Activated T-cell treated with anti-CD3 and anti-CD28 coated beads, Interleukin-2, amount 50 U/mL, for 1 hour (primary cell): ENCODE results near the gene RBMS2.

ENCODE experiments used
- DNase-seq: peaks from one replicate; pipeline ENCODE4 v3.0.0-alpha.2; 2020

RBMS2 gene

DNA sequence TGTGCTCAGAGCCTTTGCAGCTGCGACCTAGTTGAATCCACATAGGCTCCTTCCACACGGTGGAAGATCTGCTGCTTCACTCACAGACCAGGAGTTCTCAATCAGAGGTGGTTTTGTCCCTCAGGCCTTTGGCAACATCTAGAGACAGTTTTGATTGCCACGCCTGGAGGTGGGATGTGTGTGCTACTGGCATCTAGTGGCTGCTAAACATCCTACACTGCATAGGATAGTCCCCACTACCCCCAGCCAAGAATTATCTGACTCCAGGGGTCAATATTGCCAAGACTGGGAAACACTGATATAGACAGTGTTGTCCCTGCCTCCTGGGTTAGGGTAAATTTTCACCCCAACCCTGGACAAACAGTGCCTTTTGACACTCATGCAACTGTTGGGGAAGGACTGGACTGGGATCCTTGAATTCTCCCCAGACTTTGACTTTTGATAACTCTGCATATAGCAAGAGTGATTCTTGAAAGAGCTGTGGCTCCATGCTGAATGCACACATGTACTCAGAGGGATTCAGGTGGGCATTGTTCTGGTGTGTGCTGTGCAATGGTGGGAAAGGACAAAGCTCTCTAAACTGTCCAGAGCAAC is 68.7 kb downstream of the RBMS2 start:
- DNase-seq, result no peak

DNA sequence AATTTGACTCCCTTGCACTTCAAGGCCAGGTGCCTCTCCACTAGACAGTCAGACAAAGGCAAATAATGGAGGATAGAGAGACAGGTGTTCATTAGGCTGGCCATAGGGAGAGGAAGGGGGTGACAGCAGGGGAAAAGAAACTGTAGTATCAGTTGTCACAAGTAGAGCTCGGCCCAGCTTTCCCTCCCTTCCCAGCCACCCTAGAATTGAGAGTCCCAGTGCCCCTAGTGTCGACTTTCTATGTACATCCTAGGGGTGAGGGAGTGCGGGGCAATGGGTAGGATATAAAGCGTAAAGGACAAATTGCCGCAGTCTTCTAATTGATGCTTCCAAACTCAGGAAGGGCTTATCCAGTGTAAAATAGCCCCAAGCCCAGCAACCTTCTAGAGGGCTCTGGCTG is 69.5 kb downstream of the RBMS2 start:
- no peak for DNase-seq

DNA sequence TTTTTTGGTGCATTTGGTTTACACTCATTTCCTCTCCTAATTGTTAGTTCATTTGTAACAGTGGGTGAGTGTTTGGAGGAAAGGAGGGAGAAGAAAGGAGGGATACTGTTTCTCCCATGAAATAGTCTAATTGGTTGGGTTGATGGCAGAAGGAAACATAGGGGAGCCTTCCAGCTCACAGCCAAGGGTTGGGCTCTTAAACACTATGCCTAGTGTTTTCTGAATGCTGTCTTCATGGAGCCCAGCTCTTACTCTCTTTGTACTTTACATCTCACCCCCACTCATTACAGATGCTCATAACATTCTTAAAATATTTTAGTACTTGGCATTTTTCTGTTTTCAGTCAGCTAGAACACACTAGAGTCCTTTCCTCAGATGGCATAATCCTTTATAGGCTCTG is 70.3 kb downstream of the RBMS2 start:
- DNase-seq, result no peak

DNA sequence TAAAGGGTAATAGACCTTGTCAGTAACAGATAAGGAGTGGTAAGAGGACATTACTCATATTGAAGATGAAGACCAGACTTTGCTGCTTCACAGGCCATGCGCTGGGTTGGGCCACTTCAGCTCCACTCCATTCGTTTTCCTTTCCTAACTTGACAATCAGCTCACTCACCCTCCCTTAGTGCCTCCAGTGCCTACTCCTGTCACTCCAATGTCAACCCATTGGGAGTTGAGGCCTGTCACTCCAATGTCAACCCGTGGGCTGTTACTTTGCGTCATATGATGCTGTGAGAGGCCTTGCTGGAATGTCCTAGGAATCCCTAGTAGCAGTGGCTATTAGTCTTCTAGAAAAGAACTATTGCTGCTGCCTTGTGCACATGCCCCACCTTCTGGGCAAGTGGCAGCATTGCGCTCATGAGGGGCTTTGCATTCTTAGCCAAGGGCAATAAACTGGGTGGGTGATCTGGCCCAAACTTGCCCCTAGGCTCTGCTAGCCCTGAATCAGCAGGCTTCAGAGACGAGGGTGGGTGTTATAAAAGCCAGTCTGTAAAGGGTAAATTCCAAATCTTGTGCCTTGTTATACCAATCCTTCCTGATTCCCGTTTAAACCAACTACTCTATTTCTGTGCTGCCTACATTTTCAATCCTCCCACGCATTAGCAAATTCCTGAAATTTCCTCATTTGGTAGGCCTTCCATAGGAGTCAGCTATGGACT is 72.4 kb downstream of the RBMS2 start:
- peak; percentile 68 for DNase-seq

DNA sequence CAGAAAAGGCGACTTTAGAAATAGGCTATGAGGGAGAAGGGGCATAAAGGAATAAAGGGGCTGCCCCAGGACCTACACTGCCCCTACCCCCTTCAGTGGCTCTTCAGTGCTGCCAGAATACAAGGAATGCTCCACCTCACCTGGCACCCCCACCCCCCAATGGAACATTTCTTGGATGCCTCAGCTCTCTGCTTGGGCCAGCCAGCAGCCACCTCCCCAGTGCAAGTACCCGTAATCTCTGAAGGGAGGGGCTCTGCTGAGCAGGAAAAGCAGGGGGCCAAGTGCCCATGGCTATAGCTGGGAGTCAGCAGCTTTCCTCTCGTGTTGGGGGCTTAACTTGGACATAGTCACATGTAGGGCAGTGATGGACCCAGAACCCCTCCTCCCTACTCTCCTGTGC is 75.2 kb downstream of the RBMS2 start:
- DNase-seq, result no peak

DNA sequence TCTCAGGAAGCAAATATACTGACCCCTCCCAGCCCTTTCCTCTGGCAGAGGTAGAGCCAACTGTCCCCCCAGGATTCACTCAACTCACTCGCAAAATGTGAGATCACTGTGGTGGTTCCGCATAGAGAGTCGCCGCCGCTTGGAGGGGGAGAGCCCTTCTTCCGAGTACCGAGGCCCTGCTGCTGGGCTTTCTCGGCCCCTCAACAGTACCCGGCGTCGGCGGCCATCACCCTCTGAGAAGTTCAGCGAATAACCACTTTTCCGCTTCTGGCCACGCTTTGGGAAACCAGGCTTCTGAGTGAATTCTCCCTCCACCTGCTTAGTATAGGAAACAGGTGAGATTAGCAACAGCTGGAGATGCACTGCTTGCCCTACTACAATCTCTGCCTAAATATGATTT is 77.4 kb downstream of the RBMS2 start:
- DNase-seq, result no peak

DNA sequence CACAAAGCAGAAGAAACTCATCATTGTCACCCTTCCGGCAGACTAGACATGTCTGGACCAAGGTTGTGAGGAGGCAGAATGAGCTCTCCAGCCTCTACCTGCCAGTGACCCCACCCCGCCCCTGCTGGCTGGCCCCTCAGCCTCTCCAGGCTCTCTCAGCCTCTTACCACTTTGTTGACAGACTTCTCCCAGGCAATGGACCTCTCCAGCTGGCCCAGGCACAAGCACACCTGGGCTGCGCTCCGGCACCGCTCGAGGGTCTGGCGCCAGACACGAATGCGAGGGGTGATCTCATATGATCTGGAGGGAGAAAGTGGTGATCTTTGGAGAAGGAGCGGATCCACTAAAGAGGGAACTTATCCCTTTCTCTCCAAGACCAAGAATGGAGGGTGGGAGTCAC is 78.2 kb downstream of the RBMS2 start:
- no peak for DNase-seq

DNA sequence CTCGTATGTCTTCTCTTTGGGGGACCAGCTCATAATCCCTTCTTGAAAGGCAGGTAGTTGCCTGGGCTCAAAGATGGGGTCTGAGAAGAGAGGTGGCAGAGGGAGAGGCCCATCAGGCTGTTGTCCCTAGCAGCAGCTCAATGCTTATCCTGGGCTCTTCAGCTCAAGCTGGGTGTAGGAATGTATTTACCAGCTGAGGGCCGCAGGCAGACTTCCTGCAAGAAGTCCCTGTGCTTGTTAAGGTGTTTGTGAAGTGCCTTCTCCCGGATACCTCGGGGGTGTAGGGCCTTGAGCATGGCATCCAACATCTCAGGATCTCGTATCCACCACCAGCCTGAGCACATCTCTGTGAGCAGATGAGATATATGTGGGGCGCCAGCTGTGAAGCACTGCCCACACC is 79.1 kb downstream of the RBMS2 start:
- DNase-seq, result no peak

DNA sequence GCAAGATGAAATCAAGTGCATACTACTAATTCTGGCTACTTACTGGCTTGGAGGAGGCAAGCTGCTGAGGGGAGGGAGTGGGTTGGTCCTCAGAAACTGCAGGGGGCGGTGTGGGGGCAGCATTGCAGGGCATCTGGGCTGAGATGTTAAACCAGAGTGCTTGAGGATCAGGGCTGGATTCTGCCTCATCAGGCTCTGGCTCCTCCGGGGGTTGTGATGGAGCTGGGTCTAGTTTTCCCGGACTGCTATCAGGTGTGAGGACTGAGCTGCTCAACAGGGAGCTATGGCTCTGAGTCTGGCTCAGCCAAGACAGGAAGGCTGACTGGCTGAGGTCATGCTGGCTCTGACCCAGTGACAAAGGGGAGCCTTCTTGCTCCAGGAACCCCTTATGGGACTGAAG is 79.9 kb downstream of the RBMS2 start:
- peak; percentile 31 for DNase-seq

DNA sequence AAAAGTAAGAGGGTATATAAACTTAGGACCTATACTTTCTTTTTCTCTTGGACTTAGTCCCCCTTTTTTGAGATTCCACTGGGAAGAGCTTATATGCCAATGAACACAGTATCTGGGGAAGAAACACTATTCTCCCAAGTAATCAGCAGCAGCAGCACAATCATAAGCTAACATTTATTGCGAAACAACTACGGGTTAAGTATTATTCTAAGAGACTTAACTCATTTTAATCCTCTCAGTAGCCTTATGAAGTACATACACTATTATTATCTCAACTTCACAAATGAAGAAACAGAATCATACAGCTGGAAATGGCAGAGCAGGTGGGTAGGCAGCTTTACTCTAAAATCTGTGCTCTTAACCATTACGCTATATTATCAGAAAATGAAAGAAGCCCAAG is 80.6 kb downstream of the RBMS2 start:
- no peak for DNase-seq

DNA sequence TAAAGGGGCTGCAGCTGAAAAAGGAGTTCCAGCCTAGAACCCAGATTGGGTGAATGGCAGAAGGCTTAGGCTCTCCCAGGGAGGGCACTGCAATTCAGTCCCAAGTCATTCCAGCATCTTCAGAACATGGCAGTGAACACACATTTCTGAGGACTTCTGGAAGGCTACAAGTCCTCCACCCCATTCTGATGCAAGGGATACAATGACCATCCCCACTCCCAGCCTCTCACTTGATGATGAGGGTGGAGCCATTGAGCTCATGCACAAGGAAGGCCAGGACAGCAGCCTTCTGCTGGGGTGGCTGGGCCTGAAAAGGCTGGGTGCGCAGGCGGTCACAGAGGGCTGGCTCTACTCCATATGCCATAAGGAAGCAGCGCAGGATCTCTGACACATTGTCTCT is 82.7 kb downstream of the RBMS2 start:
- no peak for DNase-seq

DNA sequence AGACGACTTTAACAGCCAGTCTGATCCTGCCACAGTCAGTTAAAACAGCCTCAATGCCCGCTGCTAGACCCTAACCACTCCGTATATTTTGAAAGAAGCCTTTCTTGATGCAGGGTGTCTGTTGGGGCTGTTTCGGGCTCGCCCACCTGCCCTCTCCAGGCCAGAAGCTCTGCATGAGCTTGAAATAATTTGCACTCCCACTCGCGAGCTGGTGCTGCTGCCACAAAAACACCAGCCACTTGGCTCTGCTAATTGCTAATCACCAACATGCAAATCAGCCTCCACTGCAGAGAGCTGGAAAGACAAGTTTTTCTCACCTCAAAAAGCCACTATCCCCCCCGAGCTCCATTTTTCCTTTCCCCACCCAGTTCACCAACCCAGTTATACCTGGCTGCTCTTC is 93.0 kb downstream of the RBMS2 start:
- DNase-seq, result no peak

DNA sequence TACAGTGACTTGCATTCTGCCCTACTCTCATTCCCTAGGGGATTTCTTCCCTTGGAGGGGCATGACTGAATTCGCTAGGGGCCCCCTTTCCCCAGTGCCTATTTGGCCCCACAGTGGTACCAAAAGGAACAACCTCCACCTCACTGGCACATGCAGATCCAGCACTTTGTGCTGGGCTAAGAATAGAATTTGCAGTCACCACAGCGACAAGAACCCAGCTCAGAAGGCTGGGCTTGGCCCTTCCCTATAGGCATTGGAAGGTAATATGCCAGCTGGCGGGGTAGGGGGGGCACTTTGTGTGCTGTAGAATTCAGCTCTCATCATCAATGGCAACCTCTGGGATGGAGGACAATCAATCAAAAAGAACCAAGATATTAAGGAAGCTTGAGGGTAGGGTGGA is 94.6 kb downstream of the RBMS2 start:
- DNase-seq, result no peak

DNA sequence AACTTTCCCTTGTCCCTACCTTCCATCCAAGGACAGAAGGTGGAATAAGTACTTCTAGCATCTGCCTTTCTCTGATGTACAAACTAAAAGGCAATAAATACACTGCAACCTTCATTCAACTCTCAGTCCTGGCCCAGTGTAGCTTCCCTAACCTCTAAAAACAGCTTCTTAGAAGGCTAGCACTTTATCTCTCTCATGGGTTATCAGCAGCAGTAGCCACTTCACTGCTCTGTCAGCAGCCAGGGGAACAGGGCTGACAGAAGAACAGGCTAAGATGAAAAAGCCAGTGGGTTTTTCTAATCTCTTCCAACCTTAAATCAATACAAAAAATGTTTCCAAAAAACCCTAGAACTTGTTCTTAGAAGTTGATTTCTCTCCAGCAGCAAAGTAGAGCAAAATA is 95.3 kb downstream of the RBMS2 start:
- DNase-seq, result no peak

DNA sequence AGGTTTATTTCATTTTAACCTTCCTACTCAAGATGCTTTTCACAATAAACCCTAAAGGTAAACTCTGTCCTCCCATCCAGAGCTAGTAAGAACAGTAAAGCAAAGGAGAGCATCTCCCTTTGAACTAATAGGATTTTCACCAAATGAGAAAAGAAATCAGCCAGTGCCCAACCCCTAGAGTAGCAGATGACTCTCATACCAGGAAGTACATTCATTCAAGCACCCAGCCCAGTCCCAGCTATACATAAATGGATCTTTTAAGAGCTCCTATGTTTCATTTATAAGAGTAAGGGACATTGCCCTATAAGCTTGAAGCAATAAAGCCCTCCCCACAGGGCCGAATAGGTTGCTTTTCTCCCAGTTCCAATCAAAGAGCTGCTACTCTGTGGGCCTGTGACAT is 100.9 kb downstream of the RBMS2 start:
- DNase-seq, result no peak

DNA sequence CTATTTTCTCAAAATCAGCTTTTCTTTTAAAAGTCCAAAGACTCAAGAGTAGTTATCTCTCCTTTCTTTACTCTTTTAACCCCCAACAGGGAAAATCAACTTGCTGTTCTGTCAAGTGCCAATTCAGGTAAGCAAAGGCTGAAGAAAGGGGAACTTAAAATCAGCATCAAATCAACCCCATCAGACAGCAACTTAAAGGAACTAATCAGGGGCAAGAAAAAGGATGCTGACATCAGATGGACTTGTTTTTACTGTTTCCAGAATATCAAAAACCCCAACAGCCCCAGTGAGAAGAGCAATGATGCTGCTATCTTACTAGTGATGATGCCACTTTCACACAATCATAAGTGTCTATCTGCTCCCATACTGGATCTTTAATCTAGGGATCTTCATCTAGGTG is 105.1 kb downstream of the RBMS2 start:
- no peak for DNase-seq

DNA sequence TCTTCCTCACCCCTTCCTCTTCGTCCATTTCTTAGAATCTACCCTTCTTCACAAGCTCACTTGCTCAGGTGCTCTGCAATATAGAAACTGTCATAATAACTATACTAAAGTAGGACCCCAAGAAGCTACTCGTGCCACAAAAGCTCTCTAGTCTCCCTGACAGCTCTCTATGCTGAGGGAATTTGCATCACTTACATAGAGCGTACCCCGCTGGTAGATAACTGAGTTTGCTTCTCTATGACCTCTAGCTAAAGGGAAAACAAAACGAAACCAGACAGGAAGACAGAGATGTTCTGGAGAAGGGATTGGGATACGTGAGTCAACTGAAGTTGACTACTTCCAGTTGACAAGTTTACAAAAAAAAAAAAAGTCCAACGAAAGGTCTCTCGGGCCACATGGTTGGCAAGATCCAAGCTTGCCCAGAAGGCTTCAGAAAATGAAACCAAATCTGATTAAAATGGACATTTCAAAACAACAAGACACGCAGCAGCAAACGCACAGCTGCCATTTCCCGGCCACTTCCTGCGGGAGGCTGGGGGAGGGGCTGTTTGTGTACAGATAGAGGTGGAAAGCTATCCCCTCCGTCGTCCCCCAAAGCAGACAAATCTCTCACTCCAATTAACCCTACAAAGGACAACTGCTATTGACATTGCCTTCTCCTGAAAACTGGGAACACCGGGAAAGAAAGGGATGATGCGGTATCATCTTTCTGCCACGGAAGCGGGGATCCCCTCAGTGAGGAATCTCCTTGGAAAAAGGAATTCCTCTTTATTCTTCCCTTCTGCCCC is 107.2 kb downstream of the RBMS2 start:
- DNase-seq, result peak; percentile 61

DNA sequence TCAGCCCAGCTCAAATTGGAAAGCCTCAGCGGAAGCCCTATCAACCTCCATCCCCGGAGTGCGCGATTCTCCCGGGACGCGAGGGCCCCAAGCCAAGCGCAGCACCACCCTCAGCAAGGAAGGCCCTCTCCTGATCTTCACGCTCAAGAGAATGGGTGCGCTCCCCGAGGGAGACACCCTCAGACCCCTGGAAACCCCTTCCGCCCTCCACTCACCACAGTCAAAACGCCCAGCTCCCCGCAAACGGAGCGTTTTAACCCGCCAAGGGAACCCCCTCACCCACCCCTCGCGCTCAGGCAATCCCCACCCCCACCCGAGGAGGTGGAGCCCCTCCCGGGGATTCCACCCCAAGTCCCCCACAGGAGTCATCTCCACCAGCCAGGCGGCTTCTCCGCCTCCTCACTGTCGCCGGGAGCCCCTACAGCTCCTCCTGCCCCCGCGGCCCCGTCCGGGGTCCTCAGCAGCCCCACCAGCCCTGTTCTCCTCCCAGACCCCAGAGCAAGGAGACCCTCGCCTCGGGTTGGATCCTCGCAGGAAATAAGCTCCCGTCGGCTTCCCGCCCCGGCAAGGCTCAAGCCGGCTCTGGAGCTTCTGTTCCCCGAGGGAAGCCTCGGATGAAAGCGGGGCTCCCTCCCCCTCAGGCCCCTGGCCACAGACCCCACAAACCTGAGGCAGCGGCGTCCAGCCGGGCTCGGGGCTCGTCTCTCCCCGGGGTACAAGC is 108.0 kb downstream of the RBMS2 start:
- DNase-seq, result peak; percentile 54

DNA sequence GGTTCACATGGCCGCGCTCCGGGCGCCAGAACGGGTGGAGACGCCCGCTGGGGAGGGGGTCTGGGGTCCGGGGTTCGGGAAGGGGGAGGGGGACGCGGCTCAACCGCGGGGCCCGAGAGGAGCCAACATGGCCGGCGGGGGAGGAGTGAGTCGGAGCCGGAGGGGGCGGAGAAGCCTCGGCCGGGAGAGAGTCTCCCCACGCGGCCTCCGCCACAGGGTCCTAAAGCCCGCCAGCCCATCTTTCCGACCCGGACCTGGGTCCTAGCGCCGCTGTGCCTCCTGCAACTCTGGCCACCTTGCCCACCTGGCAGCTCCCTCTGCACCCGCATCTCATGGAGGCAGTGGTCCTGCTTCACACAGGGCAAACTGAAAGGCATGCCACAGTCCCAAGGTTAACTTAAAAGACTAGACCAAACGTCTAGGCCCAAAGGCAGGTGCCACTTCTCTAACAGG is 108.6 kb downstream of the RBMS2 start, which contains the start of gene BAZ2A:
BAZ2A (minus strand) TSS at position 147 of the 453 bp plus-strand sequence. CDS start 12,796 bp downstream, outside the sequence.
- DNase-seq, result peak; percentile 83

DNA sequence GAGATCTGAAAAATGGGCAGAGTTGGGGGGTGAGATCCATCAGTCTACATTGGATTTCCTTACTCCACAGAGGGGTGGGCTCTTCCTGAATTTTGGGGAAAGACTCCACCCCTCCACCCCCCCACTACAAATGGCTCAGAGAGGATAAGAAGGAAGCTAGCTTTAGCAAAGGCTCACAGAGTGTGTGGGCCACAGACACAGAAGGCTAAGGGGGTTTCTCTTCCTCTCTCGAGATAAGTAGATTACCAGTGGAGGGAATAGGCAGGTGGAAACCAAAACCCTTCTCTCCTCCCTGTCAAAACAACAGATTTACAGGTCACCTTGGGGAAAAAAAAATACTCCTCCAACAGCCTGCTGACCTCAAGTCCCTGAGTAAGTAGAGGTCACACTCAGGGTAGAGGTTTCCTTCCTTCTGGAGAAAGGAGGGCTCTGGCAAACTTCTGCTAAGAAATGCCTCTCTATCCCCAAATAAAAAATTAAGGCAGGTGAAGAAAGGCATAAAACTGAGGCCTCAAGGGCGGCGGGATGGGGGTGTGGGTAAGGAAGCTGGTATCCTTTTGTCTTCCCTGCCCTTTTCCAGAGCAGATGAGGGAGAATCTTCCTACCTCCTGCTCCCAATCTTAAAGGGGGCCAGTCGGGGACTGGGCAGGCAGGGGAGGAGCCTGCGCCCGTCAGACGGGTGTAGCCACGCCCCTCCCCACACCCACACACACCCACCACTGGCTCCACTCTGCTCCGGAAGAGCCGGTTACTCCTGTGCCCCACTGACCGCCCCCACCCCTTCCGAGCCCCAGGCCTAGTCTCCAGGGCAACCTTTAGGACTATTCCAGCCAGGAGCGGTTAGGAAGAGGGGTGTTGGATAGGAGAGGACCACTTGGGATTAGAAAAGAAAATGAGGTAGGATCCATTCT is 110.4 kb downstream of the RBMS2 start:
- DNase-seq, result peak; percentile 65

DNA sequence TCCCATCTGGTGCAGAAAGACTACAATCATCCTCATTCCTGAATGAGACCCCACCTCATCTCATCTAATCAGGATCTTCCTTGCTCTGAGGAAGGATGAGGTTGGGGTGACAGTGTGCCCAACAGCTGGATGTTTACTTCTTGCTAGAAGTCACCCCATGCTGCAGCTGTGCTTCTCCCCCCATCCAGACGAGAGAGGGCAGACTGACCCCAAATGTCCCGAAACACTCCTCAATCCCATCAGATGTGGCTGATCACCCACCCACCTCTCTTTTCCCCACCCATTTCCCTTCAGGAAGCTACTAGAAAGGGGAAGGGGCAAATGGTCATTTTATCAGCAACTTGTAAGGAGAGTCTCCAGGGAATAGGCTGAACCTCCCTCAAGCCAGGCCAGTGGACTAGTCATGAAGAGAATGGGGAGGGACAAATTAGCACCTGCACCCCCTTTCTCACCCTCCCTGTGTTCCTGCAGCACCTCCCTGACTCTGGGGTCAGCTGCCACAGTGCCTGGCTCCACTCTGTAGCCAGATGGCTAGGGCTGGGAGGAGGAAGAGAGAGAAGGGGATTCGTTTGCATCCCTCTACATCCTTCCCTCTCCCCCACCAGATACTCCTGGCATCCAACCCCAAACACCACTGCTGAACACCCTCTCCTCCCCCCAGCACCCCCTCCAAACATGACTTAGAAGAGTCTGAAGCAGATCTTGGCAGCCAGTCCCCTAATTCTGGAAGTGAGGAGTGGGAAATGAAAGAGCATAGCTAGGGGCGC is 111.3 kb downstream of the RBMS2 start:
- DNase-seq, result no peak
